GM12891 (cell line): ENCODE data around the gene XPO1.

Experiments
- PAX5 ChIP-seq: IDR thresholded peaks from 2 replicates; pipeline ENCODE4 v1.6.1; 2011; ENCODE audit warnings: low read length, moderate library complexity, mild to moderate bottlenecking; ENCODE audit not compliant: insufficient read depth, severe bottlenecking
- POLR2A ChIP-seq: IDR thresholded peaks from 2 replicates; pipeline ENCODE4 v1.6.1; 2011; ENCODE audit warnings: low read depth, low read length, control low read depth
- POLR2AphosphoS5 ChIP-seq: IDR thresholded peaks from 2 replicates; pipeline ENCODE4 v1.6.1; 2011; ENCODE audit warnings: low read depth, low read length, control low read depth

- TF ChIP-seq POLR2A: no peak
- TF ChIP-seq PAX5: no peak
- no peak for TF ChIP-seq POLR2AphosphoS5
These were observed 47.2 kb upstream of the XPO1 start for GRCh38 chr2:61585383-61585782.
